ENCODE data around the gene SLC12A7.
A peak's percentile ranks its signal among the peaks of the same experiment; 100 is the strongest.
"Not testable (repeated sequence)": the region's sequence is repeated elsewhere in the genome, so short reads cannot be mapped to it uniquely, and the experiment has no call there.

The SLC12A7 gene

GRCh38 chr5:1111727-1112289 is at the start of gene SLC12A7:
SLC12A7 (minus strand) TSS chr5:1112063; CDS start chr5:1111991, 72 bp downstream.
- peak; percentile 66 for DNase-seq

- no peak for DNase-seq
Observed at GRCh38 chr5:1161108-1161832, 49.4 kb upstream of the SLC12A7 start.

- DNase-seq, result no peak
Observed at GRCh38 chr5:1159774-1160406, 48.0 kb upstream of the SLC12A7 start.

GRCh38 chr5:1159341-1159675 is 47.4 kb upstream of the SLC12A7 start:
- no peak for DNase-seq

- DNase-seq, result no peak
Observed at GRCh38 chr5:1158647-1159340, 46.9 kb upstream of the SLC12A7 start.

- DNase-seq, result not testable (repeated sequence)
Observed at GRCh38 chr5:1157461-1157986, 45.7 kb upstream of the SLC12A7 start.

GRCh38 chr5:1156754-1157460 is 45.0 kb upstream of the SLC12A7 start:
- no peak for DNase-seq

- DNase-seq, result no peak
Observed at GRCh38 chr5:1156033-1156753, 44.3 kb upstream of the SLC12A7 start.

- DNase-seq, result no peak
Observed at GRCh38 chr5:1155191-1156032, 43.5 kb upstream of the SLC12A7 start.

GRCh38 chr5:1153428-1153827 is 41.6 kb upstream of the SLC12A7 start:
- no peak for DNase-seq

GRCh38 chr5:1152771-1153282 is 41.0 kb upstream of the SLC12A7 start:
- DNase-seq, result no peak

- DNase-seq, result no peak
Observed at GRCh38 chr5:1152156-1152555, 40.3 kb upstream of the SLC12A7 start.

- DNase-seq, result no peak
Observed at GRCh38 chr5:1151316-1151715, 39.5 kb upstream of the SLC12A7 start.

GRCh38 chr5:1150866-1151265 is 39.0 kb upstream of the SLC12A7 start:
- DNase-seq, result no peak

GRCh38 chr5:1144638-1145396 is 33.0 kb upstream of the SLC12A7 start:
- DNase-seq, result no peak

- DNase-seq, result no peak
Observed at GRCh38 chr5:1144089-1144488, 32.2 kb upstream of the SLC12A7 start.

GRCh38 chr5:1143670-1143951 is 31.7 kb upstream of the SLC12A7 start:
- no peak for DNase-seq

- DNase-seq, result no peak
Observed at GRCh38 chr5:1142886-1143669, 31.2 kb upstream of the SLC12A7 start.

- DNase-seq, result no peak
Observed at GRCh38 chr5:1141834-1142233, 30.0 kb upstream of the SLC12A7 start.

GRCh38 chr5:1140818-1141189 is 28.9 kb upstream of the SLC12A7 start:
- DNase-seq, result no peak
